Thoracic aorta (tissue), 2 donors: ENCODE data around the gene CPEB2. TPM values are rescaled to one million over a fixed set of nuclear protein-coding genes. Genes with fewer than 3 reads are reported as not detected.

Experiments
- ATAC-seq: fragments of 150-250 bp; one replicate; pipeline ENCODE4 v1.8.0; 2017; ENCODE audit warnings: low read depth; ENCODE audit not compliant: insufficient number of reproducible peaks, low FRiP score
- DNase-seq: peaks from one replicate; pipeline ENCODE4 v3.0.0-alpha.2; 2020; ENCODE audit warnings: low spot score
- H3K27ac ChIP-seq, 2 donors: fragments of 200-600 bp; sonication (generic); 1 replicate in 1 of 2; 2 replicates in 1 of 2; pipeline ENCODE4 v1.5.1; 2016; ENCODE audit warnings: mild to moderate bottlenecking in 2 of 2, moderate library complexity in 2 of 2
- H3K27me3 ChIP-seq: fragments of 200-600 bp; sonication (generic); replicated peaks from 2 replicates; pipeline ENCODE4 v1.6.0; 2016; ENCODE audit warnings: mild to moderate bottlenecking; ENCODE audit not compliant: insufficient read depth
- H3K36me3 ChIP-seq: fragments of 200-600 bp; sonication (generic); one replicate; pipeline ENCODE4 v1.5.1; 2016
- H3K4me1 ChIP-seq, 2 donors: fragments of 200-600 bp; sonication (generic); 1 replicate in 1 of 2; 2 replicates in 1 of 2; pipeline versions ENCODE4 v1.5.1 to v1.6.0; 2016; ENCODE audit warnings: low read depth in 2 of 2, mild to moderate bottlenecking in 1 of 2; ENCODE audit not compliant: control insufficient read depth in 1 of 2
- H3K4me3 ChIP-seq: fragments of 200-600 bp; sonication (generic); 2 replicates; pipeline ENCODE4 v1.5.1; 2016; ENCODE audit warnings: mild to moderate bottlenecking
- H3K9me3 ChIP-seq: fragments of 200-600 bp; sonication (generic); 2 replicates; pipeline ENCODE4 v1.5.1; 2016
- CTCF ChIP-seq: fragments of 200-600 bp; sonication (generic); IDR thresholded peaks from one replicate; pipeline ENCODE4 v1.5.1; 2019; ENCODE audit warnings: antibody characterized with exemption
- total RNA-seq, 2 donors: library from RNA; depleted of rRNA; stranded (reverse); fragments of >200 nt; gene quantifications; one replicate each; pipeline versions ENCODE4 v1.1.0 to v1.2.3, GENCODE V29; 2016

CPEB2 gene
- total RNA-seq, 2 donors from 2014 or later = 31.0 to 33.4 TPM

- ATAC-seq (no peak), DNase-seq (no peak)
- peaks cover 71 to 91% of the 10 kb centered on the region in 2 donors for H3K4me1 ChIP-seq
- H3K4me3 ChIP-seq = no peak overlapping the region
- peaks cover 12% of the 10 kb centered on the region for H3K36me3 ChIP-seq
- H3K9me3 ChIP-seq = no peaks in the 10 kb centered on the region
- H3K27ac ChIP-seq = no peak overlapping the region
- TF ChIP-seq CTCF = no peak
- no peaks in the 10 kb centered on the region for H3K27me3 ChIP-seq
Observed at GRCh38 chr4:15015170-15015569, 12.9 kb downstream of the CPEB2 start.

GRCh38 chr4:15018361-15018760, 16.1 kb downstream of the CPEB2 start:
- peaks cover 74 to 83% of the 10 kb centered on the region in 2 donors for H3K4me1 ChIP-seq
- peak overlapping the region in 1 of 2 donors; percentile 30 for H3K27ac ChIP-seq
- no peak for TF ChIP-seq CTCF
- DNase-seq = no peak
- no peaks in the 10 kb centered on the region for H3K9me3 ChIP-seq
- ATAC-seq = no peak
- no peak overlapping the region for H3K4me3 ChIP-seq
- peaks cover 5% of the 10 kb centered on the region for H3K36me3 ChIP-seq
- H3K27me3 ChIP-seq = no peaks in the 10 kb centered on the region

- ATAC-seq (no peak), DNase-seq (no peak)
- Histone ChIP-seq H3K4me1 (peaks cover 70 to 77% of the 10 kb centered on the region in 2 donors), H3K27me3 (no peaks in the 10 kb centered on the region), H3K36me3 (peaks cover 5% of the 10 kb centered on the region), H3K27ac (peak overlapping the region in 1 of 2 donors; percentile 34), H3K4me3 (peak overlapping the region; percentile 1), H3K9me3 (no peaks in the 10 kb centered on the region)
- no peak for TF ChIP-seq CTCF
Observed at GRCh38 chr4:15020502-15021286, 18.4 kb downstream of the CPEB2 start.

GRCh38 chr4:15021311-15021710, 19.0 kb downstream of the CPEB2 start:
- ATAC-seq (no peak), DNase-seq (no peak)
- H3K27ac ChIP-seq = peak overlapping the region in 1 of 2 donors; percentile 44
- H3K4me1 ChIP-seq = peaks cover 66 to 72% of the 10 kb centered on the region in 2 donors
- TF ChIP-seq CTCF = no peak
- H3K9me3 ChIP-seq = no peaks in the 10 kb centered on the region
- peak overlapping the region; percentile 29 for H3K4me3 ChIP-seq
- no peaks in the 10 kb centered on the region for H3K27me3 ChIP-seq
- peaks cover 1% of the 10 kb centered on the region for H3K36me3 ChIP-seq

GRCh38 chr4:15021946-15022345, 19.7 kb downstream of the CPEB2 start:
- no peak for ATAC-seq
- H3K4me3 ChIP-seq = peak overlapping the region; percentile 29
- DNase-seq = no peak
- H3K27ac ChIP-seq = peak overlapping the region; percentile 19 to 44
- H3K9me3 ChIP-seq = no peaks in the 10 kb centered on the region
- peaks cover 61 to 65% of the 10 kb centered on the region in 2 donors for H3K4me1 ChIP-seq
- TF ChIP-seq CTCF = no peak
- H3K27me3 ChIP-seq = no peaks in the 10 kb centered on the region
- no peaks in the 10 kb centered on the region for H3K36me3 ChIP-seq
